GM23338 (cell line): Measurements from ENCODE around the gene CNN2. TPM values are rescaled to one million over a fixed set of nuclear protein-coding genes. Genes with fewer than 3 reads are reported as not detected.

Experiments
- ATAC-seq: fragments of 200-7000 bp; cut with Tn5 transposase; 3 replicates; pipeline ENCODE4 v1.9.1; 2020
- DNase-seq: peaks from one replicate; pipeline ENCODE4 v3.0.0-alpha.2; 2015; ENCODE audit warnings: low spot score
- H2AFZ ChIP-seq: fragments of 200-600 bp; sonication (generic); 2 replicates; pipeline ENCODE4 v1.8.0; 2016; ENCODE audit warnings: antibody characterized with exemption, mild to moderate bottlenecking, moderate library complexity
- H3F3A ChIP-seq: fragments of 200-600 bp; sonication (generic); replicated peaks from 2 replicates; pipeline ENCODE4 v1.8.0; 2017; ENCODE audit warnings: antibody characterized with exemption, mixed run types, low read depth
- H3K27ac ChIP-seq: fragments of 200-600 bp; sonication (generic); 2 replicates; pipeline ENCODE4 v1.6.1; 2016; ENCODE audit warnings: low read depth
- H3K27me3 ChIP-seq: fragments of 200-600 bp; sonication (generic); 2 replicates; pipeline ENCODE4 v1.8.0; 2016; ENCODE audit warnings: mild to moderate bottlenecking, mixed run types, moderate library complexity; ENCODE audit not compliant: insufficient read depth
- H3K36me3 ChIP-seq: fragments of 200-600 bp; sonication (generic); 2 replicates; pipeline ENCODE4 v1.8.0; 2016; ENCODE audit warnings: mild to moderate bottlenecking; ENCODE audit not compliant: insufficient read depth
- H3K4me1 ChIP-seq: fragments of 200-600 bp; sonication (generic); 2 replicates; pipeline ENCODE4 v1.8.0; 2016; ENCODE audit warnings: mild to moderate bottlenecking, moderate library complexity; ENCODE audit not compliant: insufficient read depth
- H3K4me2 ChIP-seq: fragments of 200-600 bp; sonication (generic); 2 replicates; pipeline ENCODE4 v1.7.1; 2017; ENCODE audit warnings: mixed run types
- H3K4me3 ChIP-seq: fragments of 200-600 bp; sonication (generic); 2 replicates; pipeline ENCODE4 v1.6.1; 2016; ENCODE audit warnings: mixed run types
- H3K79me2 ChIP-seq: fragments of 200-600 bp; sonication (generic); replicated peaks from 2 replicates; pipeline ENCODE4 v1.8.0; 2017; ENCODE audit warnings: mild to moderate bottlenecking; ENCODE audit not compliant: insufficient read depth
- H3K9me2 ChIP-seq: fragments of 200-600 bp; sonication (generic); 2 replicates; pipeline ENCODE4 v1.8.0; 2017; ENCODE audit not compliant: insufficient read depth
- H4K20me1 ChIP-seq: fragments of 200-600 bp; sonication (generic); replicated peaks from 2 replicates; pipeline ENCODE4 v1.8.0; 2017; ENCODE audit warnings: mild to moderate bottlenecking; ENCODE audit not compliant: insufficient read depth
- H3K27ac Mint-ChIP-seq: 2 replicates; pipeline ENCODE4 v1.8.0; 2020; ENCODE audit warnings: inconsistent platforms, mild to moderate bottlenecking, moderate library complexity, mixed read lengths
- H3K27me3 Mint-ChIP-seq: 3 replicates; pipeline ENCODE4 v1.8.0; 2022; ENCODE audit warnings: low read depth, mild to moderate bottlenecking, moderate library complexity, mixed read lengths, inconsistent platforms; ENCODE audit not compliant: insufficient read depth, poor library complexity
- H3K36me3 Mint-ChIP-seq: 3 replicates; pipeline ENCODE4 v1.8.0; 2021; ENCODE audit warnings: low read depth, mild to moderate bottlenecking, inconsistent platforms, moderate library complexity, mixed read lengths
- H3K4me1 Mint-ChIP-seq: 3 replicates; pipeline ENCODE4 v1.8.0; 2020; ENCODE audit warnings: mild to moderate bottlenecking, inconsistent platforms, mixed read lengths
- H3K4me3 Mint-ChIP-seq: 3 replicates; pipeline ENCODE4 v1.8.0; 2021; ENCODE audit warnings: moderate library complexity, mild to moderate bottlenecking, inconsistent platforms, mixed read lengths
- H3K9me3 Mint-ChIP-seq: 3 replicates; pipeline ENCODE4 v1.8.0; 2020; ENCODE audit warnings: moderate library complexity, mild to moderate bottlenecking, inconsistent platforms, mixed read lengths
- CREB1 ChIP-seq: fragments of 250-450 bp; sonication (Bioruptor Pico); IDR thresholded peaks from 2 replicates; pipeline ENCODE4 v1.5.0; 2020; ENCODE audit warnings: low read depth, mild to moderate bottlenecking, moderate library complexity
- EZH2 ChIP-seq: fragments of 200-600 bp; sonication (generic); IDR thresholded peaks from one replicate; pipeline ENCODE4 v1.8.0; 2017; ENCODE audit warnings: antibody characterized with exemption, mild to moderate bottlenecking, low read depth; ENCODE audit not compliant: unreplicated experiment
- EZH2phosphoT487 ChIP-seq: fragments of 200-600 bp; sonication (generic); IDR thresholded peaks from one replicate; pipeline ENCODE4 v1.8.1; 2018; ENCODE audit warnings: antibody characterized with exemption; ENCODE audit not compliant: unreplicated experiment
- JUNB ChIP-seq: IDR thresholded peaks from one replicate; pipeline ENCODE4 v1.6.1; 2016; ENCODE audit warnings: antibody characterized with exemption; ENCODE audit not compliant: unreplicated experiment
- NANOG ChIP-seq: IDR thresholded peaks from 2 replicates; pipeline ENCODE4 v1.6.1; 2016; ENCODE audit warnings: antibody characterized with exemption, borderline replicate concordance
- STAT1 ChIP-seq: IDR thresholded peaks from one replicate; pipeline ENCODE4 v1.6.1; 2016; ENCODE audit warnings: antibody characterized with exemption; ENCODE audit not compliant: unreplicated experiment
- ZNF331 ChIP-seq: fragments of 250-450 bp; sonication (Bioruptor Pico); IDR thresholded peaks from 2 replicates; pipeline ENCODE4 v1.5.0; 2020; ENCODE audit warnings: low read depth, mild to moderate bottlenecking, moderate library complexity
- polyA plus RNA-seq: library from polyadenylated mRNA; unstranded; fragments of >200 nt; fragmentation: Nextera tagmentation; extraction: Ambion mirVana; gene quantifications from 2 replicates; pipeline ENCODE4 v1.2.1, GENCODE V29; 2016
- total RNA-seq: library from RNA; depleted of rRNA; stranded (reverse); fragments of >200 nt; shearing (Covaris generic); gene quantifications from 2 replicates; pipeline ENCODE4 v1.2.3, GENCODE V29; 2014
- TF ChIP-seq, protein P1 (sequence below): IDR thresholded peaks from one replicate; pipeline ENCODE4 v1.6.1; 2018; ENCODE audit warnings: antibody characterized with exemption; ENCODE audit not compliant: unreplicated experiment
- TF ChIP-seq, protein P2 (sequence below): fragments of 250-450 bp; sonication (Bioruptor Pico); IDR thresholded peaks from 2 replicates; pipeline ENCODE4 v1.5.0; 2020; ENCODE audit warnings: mild to moderate bottlenecking, moderate library complexity
- TF ChIP-seq, protein P3 (sequence below), 2 experiments: fragments of 200-600 bp in 1 of 2; sonication (generic) in 1 of 2; conservative IDR thresholded peaks; 2 replicates each; pipeline versions ENCODE4 v1.5.1 to v1.6.1; 2016 to 2017; ENCODE audit warnings: antibody characterized with exemption in 2 of 2, low read depth in 2 of 2, mild to moderate bottlenecking in 2 of 2, moderate library complexity in 1 of 2

Gene CNN2
- total and polyA plus RNA-seq, 2 experiments from 2014 or later, result 330 to 392 TPM

DNA sequence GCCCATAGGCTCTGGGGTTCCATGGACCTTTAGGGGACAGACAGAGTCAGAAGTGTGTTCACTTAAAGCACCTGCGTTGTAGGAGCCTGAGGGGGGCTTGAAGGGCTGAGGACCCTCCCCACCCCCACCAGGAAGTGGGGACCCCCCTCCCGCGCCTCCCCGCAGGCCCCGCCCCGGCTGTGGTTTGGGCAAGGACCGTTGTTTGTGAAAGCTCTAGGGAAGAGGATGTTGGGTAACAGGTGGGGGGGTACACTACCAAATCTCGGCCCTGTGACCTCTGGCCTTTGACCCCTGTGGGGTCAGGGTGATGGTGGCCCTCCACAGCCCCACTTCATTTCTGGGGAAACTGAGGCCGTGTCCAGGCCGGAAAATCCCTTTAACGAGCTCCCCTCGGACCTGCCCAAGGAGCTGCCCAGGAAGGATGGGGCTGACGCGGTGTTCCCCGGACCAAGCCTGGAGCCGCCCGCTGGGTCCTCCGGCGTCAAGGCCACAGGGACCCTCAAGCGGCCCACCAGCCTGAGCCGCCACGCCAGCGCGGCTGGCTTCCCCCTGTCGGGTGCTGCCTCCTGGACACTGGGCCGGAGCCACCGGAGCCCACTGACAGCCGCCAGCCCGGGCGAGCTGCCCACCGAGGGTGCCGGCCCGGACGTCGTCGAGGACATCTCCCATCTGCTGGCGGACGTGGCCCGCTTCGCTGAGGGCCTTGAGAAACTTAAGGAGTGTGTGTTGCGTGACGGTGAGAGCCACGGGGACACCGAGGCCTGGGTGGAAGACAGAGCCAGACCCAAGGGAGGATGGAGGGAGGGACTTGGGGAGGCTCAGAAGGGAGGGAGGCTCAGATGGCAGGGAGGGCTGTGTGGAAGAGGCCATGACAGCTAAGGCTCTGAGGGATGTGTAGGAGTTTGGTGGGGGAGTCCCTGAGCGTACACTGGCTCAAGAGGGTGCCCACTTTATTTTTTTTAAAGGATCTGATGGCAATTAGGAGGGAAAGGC, 41.9 kb downstream of the CNN2 start (continued):
- TF ChIP-seq, protein P1, sequence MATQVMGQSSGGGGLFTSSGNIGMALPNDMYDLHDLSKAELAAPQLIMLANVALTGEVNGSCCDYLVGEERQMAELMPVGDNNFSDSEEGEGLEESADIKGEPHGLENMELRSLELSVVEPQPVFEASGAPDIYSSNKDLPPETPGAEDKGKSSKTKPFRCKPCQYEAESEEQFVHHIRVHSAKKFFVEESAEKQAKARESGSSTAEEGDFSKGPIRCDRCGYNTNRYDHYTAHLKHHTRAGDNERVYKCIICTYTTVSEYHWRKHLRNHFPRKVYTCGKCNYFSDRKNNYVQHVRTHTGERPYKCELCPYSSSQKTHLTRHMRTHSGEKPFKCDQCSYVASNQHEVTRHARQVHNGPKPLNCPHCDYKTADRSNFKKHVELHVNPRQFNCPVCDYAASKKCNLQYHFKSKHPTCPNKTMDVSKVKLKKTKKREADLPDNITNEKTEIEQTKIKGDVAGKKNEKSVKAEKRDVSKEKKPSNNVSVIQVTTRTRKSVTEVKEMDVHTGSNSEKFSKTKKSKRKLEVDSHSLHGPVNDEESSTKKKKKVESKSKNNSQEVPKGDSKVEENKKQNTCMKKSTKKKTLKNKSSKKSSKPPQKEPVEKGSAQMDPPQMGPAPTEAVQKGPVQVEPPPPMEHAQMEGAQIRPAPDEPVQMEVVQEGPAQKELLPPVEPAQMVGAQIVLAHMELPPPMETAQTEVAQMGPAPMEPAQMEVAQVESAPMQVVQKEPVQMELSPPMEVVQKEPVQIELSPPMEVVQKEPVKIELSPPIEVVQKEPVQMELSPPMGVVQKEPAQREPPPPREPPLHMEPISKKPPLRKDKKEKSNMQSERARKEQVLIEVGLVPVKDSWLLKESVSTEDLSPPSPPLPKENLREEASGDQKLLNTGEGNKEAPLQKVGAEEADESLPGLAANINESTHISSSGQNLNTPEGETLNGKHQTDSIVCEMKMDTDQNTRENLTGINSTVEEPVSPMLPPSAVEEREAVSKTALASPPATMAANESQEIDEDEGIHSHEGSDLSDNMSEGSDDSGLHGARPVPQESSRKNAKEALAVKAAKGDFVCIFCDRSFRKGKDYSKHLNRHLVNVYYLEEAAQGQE, result no peak
- no peak for TF ChIP-seq NANOG
- no peak for TF ChIP-seq STAT1

DNA sequence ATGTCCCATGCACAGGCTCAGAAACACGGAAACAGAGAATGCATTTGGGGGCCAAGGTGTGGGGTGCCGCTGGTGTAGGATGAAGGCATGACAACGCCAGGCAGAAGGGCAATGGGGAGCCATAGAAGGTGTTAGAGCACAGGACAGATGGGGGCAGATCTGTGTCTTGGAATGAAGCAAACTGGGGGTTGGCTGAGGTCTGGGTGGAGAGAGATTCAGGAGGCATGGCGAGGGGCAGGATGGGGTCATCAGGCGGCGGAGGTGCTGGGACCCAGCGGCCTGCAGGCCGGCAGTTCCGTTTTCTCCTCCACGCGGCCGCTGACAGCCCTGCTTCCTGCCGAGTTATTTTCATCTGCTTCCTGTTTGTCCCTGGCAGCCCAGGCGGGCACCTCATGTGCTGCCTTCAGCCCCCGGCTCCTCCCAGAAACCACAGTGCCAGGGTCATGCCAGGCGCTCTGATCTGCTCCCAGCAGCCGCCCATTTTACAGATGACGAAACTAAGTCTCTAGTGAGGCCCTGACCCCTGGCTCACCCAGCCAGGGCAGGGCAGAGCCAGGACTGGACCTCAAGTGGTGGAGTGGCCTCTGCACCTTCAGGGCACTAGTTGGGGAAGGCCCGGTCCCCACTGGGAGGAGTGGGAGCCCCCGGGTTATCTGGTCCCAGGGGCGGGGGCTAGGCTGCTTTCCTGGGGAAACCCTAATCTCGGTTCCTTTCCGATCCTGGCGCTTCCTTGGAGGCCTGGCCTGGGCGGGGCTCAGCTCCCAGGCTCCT, 42.8 kb downstream of the CNN2 start:
- Mint-ChIP-seq H3K9me3 (peaks cover 3% of the 10 kb centered on the region; the same call in 2 of the 3 replicates), H3K4me3 (peak overlapping the region; percentile 42), H3K27me3 (peaks cover 30% of the 10 kb centered on the region), H3K27ac (no peak overlapping the region), H3K4me1 (peaks cover 24% of the 10 kb centered on the region), H3K36me3 (peaks cover 5% of the 10 kb centered on the region; the same call in 1 of the 3 replicates)
- H3K79me2 ChIP-seq, result 0 out of 2 replicates have a peak, but pooled peaks cover 4% of the 10 kb centered on the region
- H4K20me1 ChIP-seq, result 0 out of 2 replicates have a peak, but pooled peaks cover 3% of the 10 kb centered on the region
- H3K4me2 ChIP-seq, result no peak overlapping the region
- H2AFZ ChIP-seq, result no peak overlapping the region
- H3K27ac ChIP-seq, result no peak overlapping the region
- H3F3A ChIP-seq, result peaks cover 18% of the 10 kb centered on the region
- H3K4me1 ChIP-seq, result peaks cover 8% of the 10 kb centered on the region; the same call in 1 of the 2 replicates
- DNase-seq (no peak), ATAC-seq (no peak)
- H3K4me3 ChIP-seq, result no peak overlapping the region
- no peaks in the 10 kb centered on the region for H3K36me3 ChIP-seq
- peaks cover 19% of the 10 kb centered on the region for H3K27me3 ChIP-seq
- no peaks in the 10 kb centered on the region for H3K9me2 ChIP-seq
- TF ChIP-seq CREB1 (CRISPR knock-in tag) (no peak), ZNF331 (CRISPR knock-in tag) (no peak), NANOG (no peak), EZH2 (no peak), EZH2phosphoT487 (no peak), JUNB (no peak)
- TF ChIP-seq, protein P2, sequence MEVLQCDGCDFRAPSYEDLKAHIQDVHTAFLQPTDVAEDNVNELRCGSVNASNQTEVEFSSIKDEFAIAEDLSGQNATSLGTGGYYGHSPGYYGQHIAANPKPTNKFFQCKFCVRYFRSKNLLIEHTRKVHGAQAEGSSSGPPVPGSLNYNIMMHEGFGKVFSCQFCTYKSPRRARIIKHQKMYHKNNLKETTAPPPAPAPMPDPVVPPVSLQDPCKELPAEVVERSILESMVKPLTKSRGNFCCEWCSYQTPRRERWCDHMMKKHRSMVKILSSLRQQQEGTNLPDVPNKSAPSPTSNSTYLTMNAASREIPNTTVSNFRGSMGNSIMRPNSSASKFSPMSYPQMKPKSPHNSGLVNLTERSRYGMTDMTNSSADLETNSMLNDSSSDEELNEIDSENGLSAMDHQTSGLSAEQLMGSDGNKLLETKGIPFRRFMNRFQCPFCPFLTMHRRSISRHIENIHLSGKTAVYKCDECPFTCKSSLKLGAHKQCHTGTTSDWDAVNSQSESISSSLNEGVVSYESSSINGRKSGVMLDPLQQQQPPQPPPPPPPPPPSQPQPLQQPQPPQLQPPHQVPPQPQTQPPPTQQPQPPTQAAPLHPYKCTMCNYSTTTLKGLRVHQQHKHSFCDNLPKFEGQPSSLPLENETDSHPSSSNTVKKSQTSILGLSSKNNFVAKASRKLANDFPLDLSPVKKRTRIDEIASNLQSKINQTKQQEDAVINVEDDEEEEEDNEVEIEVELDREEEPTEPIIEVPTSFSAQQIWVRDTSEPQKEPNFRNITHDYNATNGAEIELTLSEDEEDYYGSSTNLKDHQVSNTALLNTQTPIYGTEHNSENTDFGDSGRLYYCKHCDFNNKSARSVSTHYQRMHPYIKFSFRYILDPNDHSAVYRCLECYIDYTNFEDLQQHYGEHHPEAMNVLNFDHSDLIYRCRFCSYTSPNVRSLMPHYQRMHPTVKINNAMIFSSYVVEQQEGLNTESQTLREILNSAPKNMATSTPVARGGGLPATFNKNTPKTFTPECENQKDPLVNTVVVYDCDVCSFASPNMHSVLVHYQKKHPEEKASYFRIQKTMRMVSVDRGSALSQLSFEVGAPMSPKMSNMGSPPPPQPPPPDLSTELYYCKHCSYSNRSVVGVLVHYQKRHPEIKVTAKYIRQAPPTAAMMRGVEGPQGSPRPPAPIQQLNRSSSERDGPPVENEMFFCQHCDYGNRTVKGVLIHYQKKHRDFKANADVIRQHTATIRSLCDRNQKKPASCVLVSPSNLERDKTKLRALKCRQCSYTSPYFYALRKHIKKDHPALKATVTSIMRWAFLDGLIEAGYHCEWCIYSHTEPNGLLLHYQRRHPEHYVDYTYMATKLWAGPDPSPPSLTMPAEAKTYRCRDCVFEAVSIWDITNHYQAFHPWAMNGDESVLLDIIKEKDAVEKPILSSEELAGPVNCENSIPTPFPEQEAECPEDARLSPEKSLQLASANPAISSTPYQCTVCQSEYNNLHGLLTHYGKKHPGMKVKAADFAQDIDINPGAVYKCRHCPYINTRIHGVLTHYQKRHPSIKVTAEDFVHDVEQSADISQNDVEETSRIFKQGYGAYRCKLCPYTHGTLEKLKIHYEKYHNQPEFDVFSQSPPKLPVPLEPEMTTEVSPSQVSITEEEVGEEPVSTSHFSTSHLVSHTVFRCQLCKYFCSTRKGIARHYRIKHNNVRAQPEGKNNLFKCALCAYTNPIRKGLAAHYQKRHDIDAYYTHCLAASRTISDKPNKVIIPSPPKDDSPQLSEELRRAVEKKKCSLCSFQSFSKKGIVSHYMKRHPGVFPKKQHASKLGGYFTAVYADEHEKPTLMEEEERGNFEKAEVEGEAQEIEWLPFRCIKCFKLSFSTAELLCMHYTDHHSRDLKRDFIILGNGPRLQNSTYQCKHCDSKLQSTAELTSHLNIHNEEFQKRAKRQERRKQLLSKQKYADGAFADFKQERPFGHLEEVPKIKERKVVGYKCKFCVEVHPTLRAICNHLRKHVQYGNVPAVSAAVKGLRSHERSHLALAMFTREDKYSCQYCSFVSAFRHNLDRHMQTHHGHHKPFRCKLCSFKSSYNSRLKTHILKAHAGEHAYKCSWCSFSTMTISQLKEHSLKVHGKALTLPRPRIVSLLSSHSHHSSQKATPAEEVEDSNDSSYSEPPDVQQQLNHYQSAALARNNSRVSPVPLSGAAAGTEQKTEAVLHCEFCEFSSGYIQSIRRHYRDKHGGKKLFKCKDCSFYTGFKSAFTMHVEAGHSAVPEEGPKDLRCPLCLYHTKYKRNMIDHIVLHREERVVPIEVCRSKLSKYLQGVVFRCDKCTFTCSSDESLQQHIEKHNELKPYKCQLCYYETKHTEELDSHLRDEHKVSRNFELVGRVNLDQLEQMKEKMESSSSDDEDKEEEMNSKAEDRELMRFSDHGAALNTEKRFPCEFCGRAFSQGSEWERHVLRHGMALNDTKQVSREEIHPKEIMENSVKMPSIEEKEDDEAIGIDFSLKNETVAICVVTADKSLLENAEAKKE (CRISPR knock-in tag), result no peak
- TF ChIP-seq, protein P3, sequence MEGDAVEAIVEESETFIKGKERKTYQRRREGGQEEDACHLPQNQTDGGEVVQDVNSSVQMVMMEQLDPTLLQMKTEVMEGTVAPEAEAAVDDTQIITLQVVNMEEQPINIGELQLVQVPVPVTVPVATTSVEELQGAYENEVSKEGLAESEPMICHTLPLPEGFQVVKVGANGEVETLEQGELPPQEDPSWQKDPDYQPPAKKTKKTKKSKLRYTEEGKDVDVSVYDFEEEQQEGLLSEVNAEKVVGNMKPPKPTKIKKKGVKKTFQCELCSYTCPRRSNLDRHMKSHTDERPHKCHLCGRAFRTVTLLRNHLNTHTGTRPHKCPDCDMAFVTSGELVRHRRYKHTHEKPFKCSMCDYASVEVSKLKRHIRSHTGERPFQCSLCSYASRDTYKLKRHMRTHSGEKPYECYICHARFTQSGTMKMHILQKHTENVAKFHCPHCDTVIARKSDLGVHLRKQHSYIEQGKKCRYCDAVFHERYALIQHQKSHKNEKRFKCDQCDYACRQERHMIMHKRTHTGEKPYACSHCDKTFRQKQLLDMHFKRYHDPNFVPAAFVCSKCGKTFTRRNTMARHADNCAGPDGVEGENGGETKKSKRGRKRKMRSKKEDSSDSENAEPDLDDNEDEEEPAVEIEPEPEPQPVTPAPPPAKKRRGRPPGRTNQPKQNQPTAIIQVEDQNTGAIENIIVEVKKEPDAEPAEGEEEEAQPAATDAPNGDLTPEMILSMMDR (conservative IDR thresholded peaks at IDR 0.05; ENCODE audit: low read depth in 2 of 2), result no peak
